GM20000 (cell line): Measurements from ENCODE around the gene CARD14.
"Not testable (repeated sequence)": the region's sequence is repeated elsewhere in the genome, so short reads cannot be mapped to it uniquely, and the experiment has no call there.

Experiments
- DNase-seq: peaks from one replicate; pipeline ENCODE4 v3.0.0; 2012; ENCODE audit warnings: low spot score
- TF ChIP-seq, protein P1 (sequence below): IDR thresholded peaks from 2 replicates; pipeline ENCODE4 v1.5.1; 2012; ENCODE audit warnings: mild to moderate bottlenecking, control low read depth; ENCODE audit errors: extremely low read depth, missing control alignments

CARD14 gene

DNA sequence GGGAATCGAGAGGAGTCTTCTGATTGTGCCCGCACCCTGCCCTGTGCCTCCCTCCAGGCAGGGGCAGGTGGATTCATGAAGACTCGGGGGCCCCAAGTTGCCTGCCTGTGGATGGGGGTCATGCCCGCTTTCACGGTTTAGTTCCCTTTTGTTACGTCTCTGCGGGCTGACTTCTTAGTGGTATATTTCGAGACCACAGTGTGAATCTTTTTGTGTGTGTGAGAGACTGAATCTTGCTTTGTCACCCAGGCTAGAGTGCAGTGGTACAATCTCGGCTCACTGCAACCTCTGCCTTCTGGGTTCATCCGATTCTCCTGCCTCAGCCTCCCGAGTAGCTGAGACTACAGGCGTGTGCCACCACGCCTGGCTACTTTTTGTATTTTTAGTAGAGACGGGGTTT lies 72.7 kb downstream of the CARD14 start:
- TF ChIP-seq, protein P1, sequence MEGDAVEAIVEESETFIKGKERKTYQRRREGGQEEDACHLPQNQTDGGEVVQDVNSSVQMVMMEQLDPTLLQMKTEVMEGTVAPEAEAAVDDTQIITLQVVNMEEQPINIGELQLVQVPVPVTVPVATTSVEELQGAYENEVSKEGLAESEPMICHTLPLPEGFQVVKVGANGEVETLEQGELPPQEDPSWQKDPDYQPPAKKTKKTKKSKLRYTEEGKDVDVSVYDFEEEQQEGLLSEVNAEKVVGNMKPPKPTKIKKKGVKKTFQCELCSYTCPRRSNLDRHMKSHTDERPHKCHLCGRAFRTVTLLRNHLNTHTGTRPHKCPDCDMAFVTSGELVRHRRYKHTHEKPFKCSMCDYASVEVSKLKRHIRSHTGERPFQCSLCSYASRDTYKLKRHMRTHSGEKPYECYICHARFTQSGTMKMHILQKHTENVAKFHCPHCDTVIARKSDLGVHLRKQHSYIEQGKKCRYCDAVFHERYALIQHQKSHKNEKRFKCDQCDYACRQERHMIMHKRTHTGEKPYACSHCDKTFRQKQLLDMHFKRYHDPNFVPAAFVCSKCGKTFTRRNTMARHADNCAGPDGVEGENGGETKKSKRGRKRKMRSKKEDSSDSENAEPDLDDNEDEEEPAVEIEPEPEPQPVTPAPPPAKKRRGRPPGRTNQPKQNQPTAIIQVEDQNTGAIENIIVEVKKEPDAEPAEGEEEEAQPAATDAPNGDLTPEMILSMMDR: no peak
- DNase-seq: no peak

DNA sequence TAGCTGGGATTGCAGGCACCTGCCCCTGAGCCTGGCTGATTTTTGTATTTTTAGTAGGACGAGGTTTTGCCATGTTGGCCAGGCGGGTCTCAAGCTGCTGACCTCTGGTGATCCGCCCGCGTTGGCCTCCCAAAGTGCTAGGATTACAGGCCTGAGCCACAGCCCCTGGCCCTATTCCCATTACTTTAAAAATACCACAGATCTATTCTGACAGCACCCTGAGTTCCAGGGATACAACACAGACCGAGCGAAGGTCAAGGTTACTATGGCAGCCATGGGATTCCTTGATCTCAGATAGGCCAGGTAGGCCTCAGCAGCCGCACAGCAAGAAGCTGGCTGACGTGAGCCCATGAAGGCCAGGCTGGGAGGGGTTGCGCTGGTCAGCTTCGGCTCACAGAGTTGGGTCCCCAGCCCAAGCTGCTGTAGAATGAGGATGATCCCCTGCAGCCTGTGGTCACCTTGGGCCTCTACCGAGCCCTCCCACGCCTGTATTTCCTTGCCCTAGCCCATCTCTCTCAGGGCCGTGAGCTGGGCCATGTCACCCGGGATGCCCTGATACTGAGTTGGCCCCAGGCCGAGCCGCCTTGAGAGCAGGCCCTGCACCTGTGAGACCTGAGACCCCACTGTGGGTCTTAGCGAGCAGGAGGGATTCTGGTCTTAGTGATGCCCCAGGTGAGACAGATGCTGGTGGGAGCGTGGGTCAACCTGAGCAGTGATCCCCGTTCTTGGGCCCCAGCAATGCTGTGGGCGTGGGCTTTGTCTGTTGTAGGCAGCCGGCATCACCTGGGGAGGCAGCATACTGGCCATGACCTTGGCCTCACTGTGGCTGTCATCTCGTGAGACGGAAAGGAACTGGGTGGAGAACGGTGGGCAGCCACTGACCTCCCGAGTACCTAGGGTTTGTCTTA lies 74.0 kb downstream of the CARD14 start:
- TF ChIP-seq, protein P1: no peak
- DNase-seq: no peak

DNA sequence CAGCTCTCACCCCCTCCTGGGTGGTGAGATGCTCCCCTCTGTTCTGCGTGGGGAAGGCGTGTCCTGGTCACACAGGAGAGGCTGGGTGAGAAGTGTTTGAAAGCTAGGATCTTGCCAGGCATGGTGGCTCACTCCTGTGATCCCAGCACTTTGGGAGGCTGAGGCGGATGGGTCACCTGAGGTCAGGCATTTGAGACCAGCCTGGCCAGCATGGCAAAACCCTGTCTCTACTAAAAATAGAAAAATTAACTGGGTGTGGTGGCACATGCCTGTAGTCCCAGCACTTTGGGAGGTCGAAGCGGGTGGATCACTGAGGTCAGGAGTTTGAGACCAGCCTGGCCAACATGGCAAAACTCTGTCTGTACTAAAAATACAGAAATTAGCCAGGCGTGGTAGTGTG lies 74.6 kb downstream of the CARD14 start:
- not testable (repeated sequence) for DNase-seq

DNA sequence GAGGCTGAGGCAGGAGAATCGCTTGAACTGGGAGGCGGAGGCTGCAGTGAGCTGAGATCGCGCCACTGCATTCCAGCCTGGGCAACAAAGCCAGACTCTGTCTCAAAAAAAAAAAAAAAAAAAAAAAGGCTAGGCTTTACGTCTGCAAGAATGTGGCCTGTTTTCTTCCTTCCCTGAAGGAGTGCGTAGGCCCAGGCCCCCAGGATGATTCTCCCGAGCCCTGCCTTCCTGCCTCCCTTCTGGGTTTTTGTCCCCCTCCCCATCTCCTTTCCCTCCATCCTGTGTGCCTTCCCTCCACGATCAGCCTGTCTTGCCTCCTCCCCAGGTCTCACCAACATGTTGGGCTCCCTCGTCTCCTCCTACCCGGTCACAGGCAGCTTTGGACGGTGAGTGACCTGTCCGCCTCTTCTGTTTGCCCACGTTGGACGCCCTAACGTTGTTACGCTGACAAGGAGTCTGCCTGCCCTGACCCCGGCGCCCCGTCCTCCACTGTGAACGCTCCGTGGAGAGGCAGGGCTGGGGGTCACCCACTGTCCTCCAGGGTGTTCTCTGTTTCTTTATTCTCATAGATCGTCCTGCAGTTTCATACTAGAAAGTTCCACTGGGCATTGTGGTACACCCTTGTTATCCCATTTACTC lies 75.2 kb downstream of the CARD14 start:
- no peak for DNase-seq
- TF ChIP-seq, protein P1: no peak

DNA sequence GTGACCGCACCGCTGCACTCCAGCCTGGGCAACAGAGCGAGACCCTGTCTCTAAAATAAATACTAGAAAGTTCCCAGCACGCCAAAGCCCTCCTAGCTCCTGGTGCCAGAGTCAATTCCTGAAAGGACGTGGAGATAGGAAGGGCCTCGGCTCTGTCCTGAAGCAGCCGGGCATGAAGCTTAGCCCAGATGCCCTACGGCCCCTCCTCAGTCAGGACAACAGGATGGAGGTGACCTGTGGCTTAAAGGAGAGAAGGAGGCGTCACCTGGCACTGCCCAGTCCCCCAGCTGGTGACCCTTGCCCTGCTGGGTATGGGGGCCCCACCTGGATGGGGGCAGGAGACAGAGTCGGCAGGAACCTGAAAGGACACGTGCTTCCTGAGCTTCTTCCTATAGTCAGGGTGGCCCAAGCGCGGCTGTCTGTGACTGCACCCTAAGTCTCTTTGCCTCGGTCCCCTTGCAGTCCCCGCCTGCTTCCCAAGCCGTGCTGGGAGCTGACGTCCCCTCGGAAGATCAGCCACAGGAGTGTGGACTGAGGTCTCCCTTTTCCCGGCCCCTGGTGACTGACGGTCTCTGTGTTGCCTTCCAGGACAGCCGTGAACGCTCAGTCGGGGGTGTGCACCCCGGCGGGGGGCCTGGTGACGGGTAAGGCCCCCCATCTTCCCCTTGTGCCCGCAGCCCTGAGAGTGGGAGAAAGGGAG lies 75.9 kb downstream of the CARD14 start:
- TF ChIP-seq, protein P1: no peak
- DNase-seq: no peak

DNA sequence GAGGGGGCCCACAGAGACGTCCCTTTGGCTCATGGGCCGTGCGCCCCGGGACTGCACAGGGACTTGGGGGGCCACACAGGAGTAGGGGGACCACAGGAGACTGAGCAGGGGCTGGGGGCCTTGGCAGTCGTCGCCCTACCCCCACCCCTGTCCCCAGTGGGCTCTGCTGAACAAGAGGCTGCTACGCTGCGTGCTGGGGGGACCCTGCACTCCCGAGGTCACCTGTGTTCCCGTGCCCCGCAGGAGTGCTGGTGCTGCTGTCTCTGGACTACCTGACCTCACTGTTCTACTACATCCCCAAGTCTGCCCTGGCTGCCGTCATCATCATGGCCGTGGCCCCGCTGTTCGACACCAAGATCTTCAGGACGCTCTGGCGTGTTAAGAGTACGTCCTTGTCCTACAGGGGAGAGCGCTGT lies 76.4 kb downstream of the CARD14 start:
- TF ChIP-seq, protein P1: no peak
- no peak for DNase-seq

DNA sequence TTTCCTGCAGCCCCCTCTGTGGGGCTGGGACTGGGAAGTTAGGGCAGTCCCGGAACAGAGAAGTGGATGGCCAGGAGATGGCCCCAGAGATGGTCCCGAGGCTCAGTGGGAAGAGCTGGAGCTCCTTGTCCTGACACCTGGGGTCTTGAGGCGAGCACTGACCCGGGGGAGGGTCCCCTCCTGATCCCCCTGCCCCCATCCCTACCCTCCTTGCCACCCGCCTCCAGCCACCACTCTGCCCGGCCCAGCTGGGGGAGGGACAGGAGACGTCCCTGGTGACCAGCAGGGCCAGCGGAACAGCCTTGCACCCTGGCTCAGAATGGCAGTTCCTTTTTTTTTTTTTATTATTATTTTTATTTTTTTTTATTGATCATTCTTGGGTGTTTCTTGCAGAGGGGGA lies 76.9 kb downstream of the CARD14 start:
- DNase-seq: no peak
- TF ChIP-seq, protein P1: no peak
